HCEC 1CT (cell line): ENCODE measurements around the gene USP9X.
A peak's percentile ranks its signal among the peaks of the same experiment; 100 is the strongest.
"Not testable (repeated sequence)": the region's sequence is repeated elsewhere in the genome, so short reads cannot be mapped to it uniquely, and the experiment has no call there.

Experiments used
- DNase-seq: peaks from one replicate; pipeline ENCODE4 v3.0.0-alpha.2; 2017

USP9X gene

GRCh38 chrX:41127477-41128192 lies 42.4 kb downstream of the USP9X start:
- no peak for DNase-seq

- no peak for DNase-seq
Observed at GRCh38 chrX:41128955-41129354, 43.7 kb downstream of the USP9X start.

GRCh38 chrX:41131766-41132165 lies 46.5 kb downstream of the USP9X start:
- DNase-seq: no peak

- DNase-seq: no peak
Observed at GRCh38 chrX:41133551-41133950, 48.3 kb downstream of the USP9X start.

- DNase-seq: peak; percentile 20
Observed at GRCh38 chrX:41137589-41137988, 52.3 kb downstream of the USP9X start.

- no peak for DNase-seq
Observed at GRCh38 chrX:41142130-41142910, 57.1 kb downstream of the USP9X start.

- no peak for DNase-seq
Observed at GRCh38 chrX:41144873-41145272, 59.6 kb downstream of the USP9X start.

GRCh38 chrX:41145920-41146608 lies 60.8 kb downstream of the USP9X start:
- DNase-seq: peak; percentile 87

- peak; percentile 43 for DNase-seq
Observed at GRCh38 chrX:41148553-41148952, 63.3 kb downstream of the USP9X start.

GRCh38 chrX:41150043-41150442 lies 64.8 kb downstream of the USP9X start:
- DNase-seq: no peak

GRCh38 chrX:41151726-41152125 lies 66.5 kb downstream of the USP9X start:
- not testable (repeated sequence) for DNase-seq

- DNase-seq: no peak
Observed at GRCh38 chrX:41152221-41152620, 67.0 kb downstream of the USP9X start.

- DNase-seq: peak; percentile 11
Observed at GRCh38 chrX:41153448-41153847, 68.2 kb downstream of the USP9X start.

- no peak for DNase-seq
Observed at GRCh38 chrX:41153957-41154356, 68.7 kb downstream of the USP9X start.

- DNase-seq: no peak
Observed at GRCh38 chrX:41164449-41164848, 79.2 kb downstream of the USP9X start.

- DNase-seq: no peak
Observed at GRCh38 chrX:41167888-41168287, 82.6 kb downstream of the USP9X start.

GRCh38 chrX:41176263-41176662 lies 91.0 kb downstream of the USP9X start:
- DNase-seq: no peak

GRCh38 chrX:41177297-41177696 lies 92.1 kb downstream of the USP9X start:
- DNase-seq: no peak

GRCh38 chrX:41178201-41178600 lies 93.0 kb downstream of the USP9X start:
- DNase-seq: no peak

GRCh38 chrX:41180194-41180908 lies 95.1 kb downstream of the USP9X start:
- DNase-seq: peak; percentile 35

- DNase-seq: no peak
Observed at GRCh38 chrX:41184312-41184711, 99.1 kb downstream of the USP9X start.

- not testable (repeated sequence) for DNase-seq
Observed at GRCh38 chrX:41186946-41187345, 101.7 kb downstream of the USP9X start.

- DNase-seq: no peak
Observed at GRCh38 chrX:41189156-41189555, 103.9 kb downstream of the USP9X start.
